Heart right ventricle (tissue), 16 donors: Measurements from ENCODE around the gene AP3S2. TPM values are rescaled to one million over a fixed set of nuclear protein-coding genes. Genes with fewer than 3 reads are reported as not detected.

Source experiments
- ATAC-seq, 8 donors: fragments of 200-7000 bp; cut with Tn5 transposase; one replicate each; pipeline ENCODE4 v1.9.1; 2020; ENCODE audit warnings: mild to moderate bottlenecking in 8 of 8, moderate library complexity in 8 of 8, moderate number of reproducible peaks in 1 of 8
- DNase-seq, 2 donors: peaks; one replicate each; pipeline ENCODE4 v3.0.0-alpha.2; 2020
- H3K27ac ChIP-seq, 10 donors: fragments of 200-600 bp; sonication (generic) in 2 of 10; one replicate each; pipeline versions ENCODE4 v1.5.0 to v1.8.0; 2020 to 2022; ENCODE audit warnings: mild to moderate bottlenecking in 3 of 10
- H3K27me3 ChIP-seq, 7 donors: fragments of 200-600 bp; one replicate each; pipeline ENCODE4 v1.8.0; 2021 to 2022; ENCODE audit warnings: mild to moderate bottlenecking in 2 of 7
- H3K36me3 ChIP-seq, 9 donors: fragments of 200-600 bp; sonication (generic) in 1 of 9; one replicate each; pipeline versions ENCODE4 v1.5.0 to v1.8.0; 2020 to 2022; ENCODE audit warnings: mild to moderate bottlenecking in 2 of 9
- H3K4me1 ChIP-seq, 9 donors: fragments of 200-600 bp; sonication (generic) in 1 of 9; one replicate each; pipeline versions ENCODE4 v1.5.0 to v1.8.0; 2020 to 2022; ENCODE audit warnings: mild to moderate bottlenecking in 4 of 9
- H3K4me3 ChIP-seq, 10 donors: fragments of 200-600 bp; sonication (generic) in 2 of 10; one replicate each; pipeline versions ENCODE4 v1.5.0 to v1.8.0; 2020 to 2022; ENCODE audit warnings: mild to moderate bottlenecking in 7 of 10, moderate library complexity in 2 of 10
- H3K9me3 ChIP-seq, 11 donors: fragments of 200-600 bp in 10 of 11; sonication (generic) in 2 of 11; one replicate each; pipeline versions ENCODE4 v1.5.0 to v1.8.0; 2013 to 2022; ENCODE audit warnings: mild to moderate bottlenecking in 2 of 11, control low read depth in 1 of 11, moderate library complexity in 1 of 11
- CTCF ChIP-seq, 9 donors: fragments of 200-600 bp; sonication (generic) in 2 of 9; IDR thresholded peaks; one replicate each; pipeline versions ENCODE4 v1.5.0 to v1.8.0; 2021 to 2022; ENCODE audit warnings: antibody characterized with exemption in 9 of 9, mild to moderate bottlenecking in 5 of 9, moderate library complexity in 1 of 9
- WGBS, 2 donors: extraction: QIAGEN DNeasy Blood & Tissue Kit; methylation state at CpG; one replicate each; pipeline ENCODE4 v1.1.7; 2013; ENCODE audit warnings: inconsistent platforms in 1 of 2; 5-methylcytosine and 5-hydroxymethylcytosine counted together
- intact Hi-C, 10 donors: fragments of 100-400 bp; cut with DNase I; formaldehyde crosslinking; loops; one replicate each; pipeline versions ENCODE4 v1.11.1 to v1.14.2; 2022
- polyA plus RNA-seq, 2 donors: library from polyadenylated mRNA; stranded (reverse); fragments of 200-250 nt; gene quantifications; one replicate each; pipeline ENCODE4 v1.2.3, GENCODE V29; 2013
- total RNA-seq, 10 donors: library from RNA; stranded (reverse); fragmentation: NEBNext Ultra II Directional in 3 of 10; extraction: Animal tissue kit (Norgen Biotek cat#: 25700) in 3 of 10; gene quantifications; one replicate each; pipeline versions ENCODE4 v1.2.1 to v1.2.4, GENCODE V29; 2021 to 2023
- donor health status: Arrhythmogenic right ventricular cardiomyopathy.
- donor health status: ischemic (EF 13 %, LVEDD 7.1; RV severe dilation, severe dysfunction).
- donor health status: healthy with polysubstance abuse.
- donor health status: DM: no; HTN: yes; CAD: no.
- donor health status: DM: no; HTN: no; CAD: no.
- donor health status: ischemic (EF 25% LVEDD 6.9; RV normal size, moderate dysfunction).
- donor health status: ischemic (EF 25% LVEDD 5.7; RV mildly dilated, moderate dysfunction).
- donor health status: healthy.
- donor health status: DM: yes; HTN: yes; CAD: no.
- donor health status: Ischemic cardiomyopathy.
- donor health status: ischemic (EF 35%, LVEDD 5.7; RV mildly dilated, moderate dysfunction).
- donor health status: nonischemic (EF 11% LVEDD 7.7; RV severe dilation, severe dysfunction).
- donor health status: DM: yes; HTN: yes; CAD: no.
- donor health status: PGD.
- donor health status: ischemic (EF 29% LVEDD 5.4; RV normal size, mild dysfunction).
- donor health status: nonischemic (EF 23%, LVEDD 6.1; RV moderate dilation, normal function).

The AP3S2 gene
- total and polyA plus RNA-seq, 12 donors: 16.8 to 55.5 (median 45.5) TPM

GRCh38 chr15:89877083-89877425 is 16.7 kb downstream of the AP3S2 start:
- Histone ChIP-seq H3K27me3 (no peaks in the 10 kb centered on the region), H3K4me1 (peaks cover 0 to 29% (median 0%) of the 10 kb centered on the region in 9 donors), H3K4me3 (no peak overlapping the region), H3K27ac (peak overlapping the region in 1 of 10 donors; percentile 72), H3K9me3 (no peaks in the 10 kb centered on the region), H3K36me3 (peaks cover 0 to 91% (median 23%) of the 10 kb centered on the region in 9 donors)
- intact Hi-C loops: loop anchor here in 3 of 10 donors (2.0 to 5.0 kb wide), 3 partner anchors 115 to 130 kb away; no protein-coding TSS in a partner anchor
- ATAC-seq: no peak
- DNase-seq: no peak
- no peak for TF ChIP-seq CTCF (IDR thresholded peaks at IDR 0.05)
- WGBS, 2 donors: 68 to 82% methylated on average over 2 of the region's 2 CpGs

GRCh38 chr15:89876396-89877082 is 17.3 kb downstream of the AP3S2 start:
- Histone ChIP-seq H3K27me3 (no peaks in the 10 kb centered on the region), H3K36me3 (peaks cover 0 to 91% (median 25%) of the 10 kb centered on the region in 9 donors), H3K4me1 (peaks cover 0 to 29% (median 0%) of the 10 kb centered on the region in 9 donors), H3K4me3 (no peak overlapping the region), H3K9me3 (no peaks in the 10 kb centered on the region), H3K27ac (peak overlapping the region in 1 of 10 donors; percentile 72)
- no peak for TF ChIP-seq CTCF (IDR thresholded peaks at IDR 0.05)
- intact Hi-C loops: loop anchor here in 3 of 10 donors (2.0 to 5.0 kb wide), 3 partner anchors 114 to 129 kb away; no protein-coding TSS in a partner anchor
- no peak for DNase-seq
- WGBS, 2 donors: 83 to 93% methylated on average over 4 of the region's 4 CpGs
- no peak for ATAC-seq

- 96 to 97% methylated on average over 6 of the region's 6 CpGs for WGBS, 2 donors
- peaks cover 0 to 91% (median 27%) of the 10 kb centered on the region in 9 donors for H3K36me3 ChIP-seq
- H3K4me3 ChIP-seq: no peak overlapping the region
- H3K4me1 ChIP-seq: peaks cover 0 to 29% (median 5%) of the 10 kb centered on the region in 9 donors
- DNase-seq: no peak
- H3K9me3 ChIP-seq: no peaks in the 10 kb centered on the region
- H3K27ac ChIP-seq: peak overlapping the region in 1 of 10 donors; percentile 72
- ATAC-seq: no peak
- no peaks in the 10 kb centered on the region for H3K27me3 ChIP-seq
- TF ChIP-seq CTCF (IDR thresholded peaks at IDR 0.05): no peak
- intact Hi-C loops: loop anchor here in 7 of 10 donors (1.0 to 5.0 kb wide), 4 partner anchors 113 to 128 kb away; no protein-coding TSS in a partner anchor
These were observed 18.1 kb downstream of the AP3S2 start for GRCh38 chr15:89875741-89876140.

- peaks cover 0 to 34% (median 5%) of the 10 kb centered on the region in 9 donors for H3K4me1 ChIP-seq
- H3K27ac ChIP-seq: peak overlapping the region in 1 of 10 donors; percentile 72
- no peaks in the 10 kb centered on the region for H3K27me3 ChIP-seq
- H3K4me3 ChIP-seq: no peak overlapping the region
- no peaks in the 10 kb centered on the region for H3K9me3 ChIP-seq
- peak; percentile 82 to 98 (median 94) for TF ChIP-seq CTCF (IDR thresholded peaks at IDR 0.05)
- intact Hi-C loops: loop anchor here in 9 of 10 donors (1.0 to 5.0 kb wide), 5 partner anchors 113 to 133 kb away; no protein-coding TSS in a partner anchor
- DNase-seq (peak; percentile 75 to 84), ATAC-seq (peak; percentile 82 to 94 (median 92))
- WGBS, 2 donors: 29 to 31% methylated on average over 10 of the region's 10 CpGs
- peaks cover 0 to 91% (median 34%) of the 10 kb centered on the region in 9 donors for H3K36me3 ChIP-seq
These were observed 18.7 kb downstream of the AP3S2 start for GRCh38 chr15:89874926-89875564.
